ENCODE measurements around the gene LRFN3. TPM values are rescaled to one million over a fixed set of nuclear protein-coding genes. Genes with fewer than 3 reads are reported as not detected.

The LRFN3 gene
- total RNA-seq, 2 donors from 2014 or later, result 4.6 to 10.6 TPM

DNA sequence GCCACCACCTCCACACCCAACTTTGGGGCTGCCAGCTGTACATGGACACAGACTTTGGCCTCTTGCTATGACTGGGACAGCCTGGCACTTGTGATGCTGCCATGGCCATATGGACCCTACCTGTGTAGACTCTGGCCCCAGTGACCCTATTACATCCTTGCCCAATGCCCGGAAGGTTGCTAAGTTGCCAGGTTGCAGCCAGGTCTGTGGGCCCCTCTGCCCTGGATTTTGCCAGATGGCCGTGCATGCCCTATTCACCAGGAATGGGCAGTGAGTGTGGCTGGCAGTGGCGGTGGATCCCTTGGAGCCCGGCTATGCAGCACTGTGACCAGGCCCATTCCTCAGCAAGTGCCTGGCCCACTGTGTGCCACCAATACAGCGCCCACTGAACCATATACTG is 49.9 kb downstream of the LRFN3 start:
- H3K36me3 Mint-ChIP-seq, result no peaks in the 10 kb centered on the region
- DNase-seq (ENCODE audit: low spot score) (no peak), ATAC-seq (no peak)
- H3K27me3 Mint-ChIP-seq, result peaks cover 30 to 36% of the 10 kb centered on the region in 2 donors
- H3K4me1 Mint-ChIP-seq (ENCODE audit: low read depth in 2 of 2), result peaks cover 0 to 3% of the 10 kb centered on the region in 2 donors
- no peak overlapping the region for H3K27ac Mint-ChIP-seq
- no peaks in the 10 kb centered on the region for H3K9me3 Mint-ChIP-seq
- peak overlapping the region; percentile 68 for H3K4me3 Mint-ChIP-seq

DNA sequence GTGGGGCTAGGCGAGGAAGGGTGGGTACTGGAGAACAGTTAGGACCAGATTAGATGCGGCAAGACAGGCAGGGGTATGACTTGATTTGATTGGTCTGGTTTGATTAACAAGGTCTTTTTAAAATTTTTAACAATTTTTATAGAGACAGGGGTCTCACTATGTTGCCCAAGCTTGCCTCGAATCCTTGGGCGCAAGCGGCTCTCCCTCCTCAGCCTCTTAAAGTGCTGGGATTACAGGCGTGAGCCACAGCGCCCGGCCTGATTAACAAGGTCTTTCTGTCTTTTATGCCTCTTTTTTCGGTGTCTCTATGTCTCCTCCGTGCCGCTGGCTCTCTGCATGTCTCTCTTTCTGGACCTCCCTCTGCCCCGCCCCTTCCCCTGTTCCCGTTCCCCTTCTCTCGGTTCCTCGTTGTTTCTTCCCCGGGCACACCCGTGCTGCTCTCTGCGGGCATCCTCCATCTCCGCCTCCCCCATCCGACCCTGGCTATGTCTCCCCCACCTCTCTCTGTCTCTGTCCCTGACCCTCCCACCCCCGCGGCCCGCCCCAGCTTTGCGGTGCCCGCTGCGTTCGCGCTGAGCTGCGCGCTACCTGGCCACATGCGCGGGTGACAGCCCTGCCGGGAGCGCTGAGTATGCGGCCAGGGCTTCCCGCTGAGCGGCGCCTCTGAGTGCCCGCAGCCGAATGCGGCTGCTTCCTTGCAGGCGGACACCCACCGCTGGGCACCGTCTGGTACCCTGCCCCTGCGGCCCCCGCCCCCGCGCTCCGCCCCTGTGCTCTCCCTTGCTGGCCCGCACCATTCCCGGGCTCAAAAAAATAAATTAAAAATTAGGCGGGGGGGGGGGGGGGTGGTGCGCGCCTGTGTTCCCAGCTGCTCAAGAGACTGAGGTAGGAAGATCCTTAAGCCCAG is 50.7 kb downstream of the LRFN3 start:
- ATAC-seq (peak; percentile 37 to 46), DNase-seq (ENCODE audit: low spot score) (no peak)

GRCh38 chr19:35987571-35987896 is 51.4 kb downstream of the LRFN3 start:
- Mint-ChIP-seq H3K27me3 (peaks cover 30 to 32% of the 10 kb centered on the region in 2 donors), H3K36me3 (no peaks in the 10 kb centered on the region), H3K27ac (no peak overlapping the region), H3K4me1 (ENCODE audit: low read depth in 2 of 2) (peaks cover 0 to 3% of the 10 kb centered on the region in 2 donors), H3K9me3 (no peaks in the 10 kb centered on the region), H3K4me3 (no peak overlapping the region)
- no peak for DNase-seq (ENCODE audit: low spot score)
- no peak for ATAC-seq

More for the DNA sequence above, 50.7 kb downstream of the LRFN3 start:
- peaks cover 30 to 32% of the 10 kb centered on the region in 2 donors for H3K27me3 Mint-ChIP-seq
- H3K27ac Mint-ChIP-seq, result no peak overlapping the region
- no peaks in the 10 kb centered on the region for H3K9me3 Mint-ChIP-seq
- peaks cover 0 to 3% of the 10 kb centered on the region in 2 donors for H3K4me1 Mint-ChIP-seq (ENCODE audit: low read depth in 2 of 2)
- no peaks in the 10 kb centered on the region for H3K36me3 Mint-ChIP-seq
- H3K4me3 Mint-ChIP-seq, result peak overlapping the region; percentile 68

GRCh38 chr19:35988824-35989223 is 52.6 kb downstream of the LRFN3 start:
- H3K9me3 Mint-ChIP-seq, result no peaks in the 10 kb centered on the region
- ATAC-seq, result no peak
- no peak overlapping the region for H3K4me3 Mint-ChIP-seq
- no peak for DNase-seq (ENCODE audit: low spot score)
- no peak overlapping the region for H3K27ac Mint-ChIP-seq
- no peaks in the 10 kb centered on the region for H3K36me3 Mint-ChIP-seq
- H3K27me3 Mint-ChIP-seq, result peaks cover 30 to 31% of the 10 kb centered on the region in 2 donors
- H3K4me1 Mint-ChIP-seq (ENCODE audit: low read depth in 2 of 2), result peaks cover 0 to 7% of the 10 kb centered on the region in 2 donors

DNA sequence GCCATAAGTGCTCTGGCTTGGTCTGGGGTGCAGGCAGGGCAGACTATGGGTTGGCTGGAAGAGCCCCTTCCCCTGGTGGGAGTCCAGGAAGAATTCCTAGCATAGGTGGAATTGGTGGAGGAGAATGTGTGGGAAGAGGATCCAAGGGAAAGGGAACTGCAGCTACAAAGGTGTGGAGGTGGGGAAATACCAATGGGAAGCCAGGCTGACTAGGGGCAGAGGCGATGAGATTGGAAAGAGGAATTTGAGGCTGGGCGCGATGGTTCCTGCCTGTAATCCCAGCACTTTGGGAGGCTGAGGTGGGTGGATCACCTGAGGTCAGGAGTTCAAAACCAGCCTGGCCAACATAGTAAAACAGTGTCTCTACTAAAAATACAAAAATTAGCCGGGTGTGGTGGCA is 54.0 kb downstream of the LRFN3 start:
- Mint-ChIP-seq H3K4me1 (ENCODE audit: low read depth in 2 of 2) (peaks cover 5 to 14% of the 10 kb centered on the region in 2 donors), H3K4me3 (no peak overlapping the region), H3K9me3 (no peaks in the 10 kb centered on the region), H3K36me3 (no peaks in the 10 kb centered on the region), H3K27me3 (peaks cover 18 to 20% of the 10 kb centered on the region in 2 donors), H3K27ac (peak overlapping the region in 1 of 2 donors; percentile 68)
- DNase-seq (ENCODE audit: low spot score) (no peak), ATAC-seq (no peak)

- H3K4me3 Mint-ChIP-seq, result no peak overlapping the region
- H3K27ac Mint-ChIP-seq, result peak overlapping the region in 1 of 2 donors; percentile 68
- peaks cover 9 to 11% of the 10 kb centered on the region in 2 donors for H3K27me3 Mint-ChIP-seq
- ATAC-seq (no peak), DNase-seq (ENCODE audit: low spot score) (no peak)
- peaks cover 9 to 18% of the 10 kb centered on the region in 2 donors for H3K4me1 Mint-ChIP-seq (ENCODE audit: low read depth in 2 of 2)
- no peaks in the 10 kb centered on the region for H3K9me3 Mint-ChIP-seq
- no peaks in the 10 kb centered on the region for H3K36me3 Mint-ChIP-seq
Measured at GRCh38 chr19:35990771-35991730, 54.9 kb downstream of the LRFN3 start.

- no peak overlapping the region for H3K4me3 Mint-ChIP-seq
- no peaks in the 10 kb centered on the region for H3K9me3 Mint-ChIP-seq
- peaks cover 17 to 23% of the 10 kb centered on the region in 2 donors for H3K4me1 Mint-ChIP-seq (ENCODE audit: low read depth in 2 of 2)
- H3K36me3 Mint-ChIP-seq, result no peaks in the 10 kb centered on the region
- no peak for DNase-seq (ENCODE audit: low spot score)
- peaks cover under 1 to 6% of the 10 kb centered on the region in 2 donors for H3K27me3 Mint-ChIP-seq
- ATAC-seq, result no peak
- no peak overlapping the region for H3K27ac Mint-ChIP-seq
Measured at GRCh38 chr19:35991731-35992450, 55.7 kb downstream of the LRFN3 start.

DNA sequence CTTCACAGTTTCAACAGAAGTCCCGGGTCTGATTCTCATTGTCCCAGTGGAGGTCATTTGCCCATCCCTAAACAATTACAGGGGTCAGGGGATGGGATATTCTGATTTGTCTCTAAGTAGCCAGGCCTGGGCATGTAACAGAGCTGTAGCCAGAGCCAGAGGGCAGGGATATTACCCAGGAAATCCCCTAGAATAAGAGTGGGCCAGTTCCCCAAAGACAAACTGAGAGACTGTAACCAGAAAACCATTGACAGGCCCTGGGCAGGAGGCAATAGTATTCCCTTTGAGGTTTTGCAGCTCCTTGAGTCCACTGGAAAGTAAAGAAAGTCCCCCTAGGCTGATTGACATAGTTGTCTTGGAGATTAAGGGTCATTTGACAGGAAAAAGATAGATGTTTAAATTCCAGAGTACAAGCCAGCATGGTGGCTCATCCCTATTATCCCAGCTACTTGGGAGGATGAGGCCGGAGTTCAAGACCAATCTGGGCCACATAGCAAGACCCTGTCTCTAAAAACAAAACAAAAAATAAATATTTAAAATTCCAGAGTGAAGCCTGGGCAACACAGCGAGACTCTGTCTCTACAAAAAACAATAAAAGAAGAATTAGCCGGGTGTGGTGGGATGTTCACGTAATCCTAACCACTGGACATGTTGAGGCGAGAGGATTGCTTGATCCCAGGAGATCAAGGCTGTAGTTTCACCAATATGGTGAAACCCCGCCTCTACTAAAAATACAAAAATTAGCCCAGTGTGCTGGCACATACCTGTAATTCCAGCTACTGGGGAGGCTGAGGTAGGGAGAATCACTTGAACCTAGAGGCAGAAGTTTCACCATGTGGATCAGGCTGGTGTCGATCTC is 57.0 kb downstream of the LRFN3 start:
- Mint-ChIP-seq H3K9me3 (no peaks in the 10 kb centered on the region), H3K27me3 (peaks cover 0 to 5% of the 10 kb centered on the region in 2 donors), H3K4me3 (no peak overlapping the region), H3K4me1 (ENCODE audit: low read depth in 2 of 2) (peaks cover 17 to 28% of the 10 kb centered on the region in 2 donors), H3K27ac (no peak overlapping the region), H3K36me3 (no peaks in the 10 kb centered on the region)
- ATAC-seq, result no peak
- no peak for DNase-seq (ENCODE audit: low spot score)

DNA sequence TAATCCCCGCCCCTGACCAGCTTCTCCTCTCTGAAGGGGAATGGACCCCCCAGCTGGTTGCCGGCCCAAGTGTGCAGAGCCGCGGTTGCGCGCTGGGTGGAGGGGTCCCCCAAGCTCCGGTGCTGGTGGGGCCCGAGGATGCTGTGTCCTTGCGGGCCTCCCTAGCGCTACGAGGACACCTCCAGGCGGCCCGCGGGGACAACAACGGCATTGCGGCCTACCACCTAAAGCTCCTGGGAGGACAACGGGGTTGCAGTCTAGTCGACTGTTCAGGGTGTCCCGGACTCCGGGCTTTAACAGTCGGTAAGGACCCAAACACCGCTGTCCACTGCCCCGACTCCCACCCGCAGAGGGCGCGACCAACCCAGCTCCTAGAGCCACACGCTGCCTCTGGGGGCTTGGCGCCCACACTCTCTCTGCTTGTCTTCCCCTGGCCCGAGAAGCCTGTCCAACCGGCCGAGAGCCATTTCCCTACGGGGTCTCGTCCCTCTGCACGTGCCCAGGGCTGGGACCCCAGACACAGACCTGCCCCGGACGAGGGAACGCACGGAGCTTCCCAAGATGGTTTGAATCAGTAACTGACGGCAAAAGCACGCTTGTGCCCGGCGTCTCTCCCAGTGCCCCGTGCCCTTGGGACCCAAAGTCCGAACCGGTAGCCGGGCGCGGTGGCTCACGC is 57.9 kb downstream of the LRFN3 start:
- DNase-seq (ENCODE audit: low spot score) (no peak), ATAC-seq (no peak)
- Mint-ChIP-seq H3K4me3 (peak overlapping the region; percentile 96), H3K27ac (peak overlapping the region in 1 of 2 donors; percentile 93), H3K9me3 (no peaks in the 10 kb centered on the region), H3K27me3 (peaks cover 0 to 3% of the 10 kb centered on the region in 2 donors), H3K36me3 (no peaks in the 10 kb centered on the region), H3K4me1 (ENCODE audit: low read depth in 2 of 2) (peaks cover 17 to 28% of the 10 kb centered on the region in 2 donors)

Other genes with a start within 250 kb of the LRFN3 start
- gene ZBTB32, start 231.8 kb upstream of the LRFN3 start, total RNA-seq, result 100 to 1,000 TPM; 191 to 295 TPM
- 100 to 1,000 TPM in 1 of 2 donors, 10 to 100 TPM in 1; 80.1 to 137 TPM for gene KMT2B, start 218.4 kb upstream of the LRFN3 start, total RNA-seq
- 100 to 1,000 TPM in 1 of 2 donors, 10 to 100 TPM in 1; 80.4 to 193 TPM for gene IGFLR1, start 193.9 kb upstream of the LRFN3 start, total RNA-seq
- gene U2AF1L4, start 191.0 kb upstream of the LRFN3 start, total RNA-seq, result 10 to 100 TPM; 17.0 to 19.1 TPM
- gene PSENEN, start 190.7 kb upstream of the LRFN3 start, total RNA-seq, result 10 to 100 TPM; 66.4 to 84.2 TPM
- gene LIN37, start 187.8 kb upstream of the LRFN3 start, total RNA-seq, result 10 to 100 TPM in 1 of 2 donors, 1 to 10 TPM in 1; 9.6 to 24.7 TPM
- gene HSPB6, start 179.3 kb upstream of the LRFN3 start, total RNA-seq, result not detected
- 10 to 100 TPM; 36.2 to 53.8 TPM for gene PROSER3, start 178.2 kb upstream of the LRFN3 start, total RNA-seq
- gene ARHGAP33, start 160.8 kb upstream of the LRFN3 start, total RNA-seq, result 10 to 100 TPM; 31.5 to 45.0 TPM
- gene PRODH2, start 123.5 kb upstream of the LRFN3 start, total RNA-seq, result not detected
- not detected for gene NPHS1, start 83.9 kb upstream of the LRFN3 start, total RNA-seq
- gene KIRREL2, start 79.5 kb upstream of the LRFN3 start, total RNA-seq, result 1 to 10 TPM; 1.3 to 2.2 TPM
- gene APLP1, start 67.8 kb upstream of the LRFN3 start, total RNA-seq, result 1 to 10 TPM; 1.9 TPM
- gene NFKBID, start 35.8 kb upstream of the LRFN3 start, total RNA-seq, result 10 to 100 TPM; 54.4 to 68.7 TPM
- gene HCST, start 33.8 kb upstream of the LRFN3 start, total RNA-seq, result 100 to 1,000 TPM; 154 to 228 TPM
- 100 to 1,000 TPM in 1 of 2 donors, 10 to 100 TPM in 1; 65.3 to 235 TPM for gene TYROBP, start 28.1 kb upstream of the LRFN3 start, total RNA-seq
- 10 to 100 TPM; 17.6 to 21.4 TPM for gene SDHAF1, start 58.8 kb downstream of the LRFN3 start, total RNA-seq
- gene SYNE4, start 72.4 kb downstream of the LRFN3 start, total RNA-seq, result 1 to 10 TPM; 3.0 to 4.5 TPM
- gene ALKBH6, start 77.8 kb downstream of the LRFN3 start, total RNA-seq, result 10 to 100 TPM; 64.5 to 68.1 TPM
- gene CLIP3, start 96.5 kb downstream of the LRFN3 start, total RNA-seq, result under 1 TPM; 0.76 to 0.78 TPM
- gene THAP8, start 117.9 kb downstream of the LRFN3 start, total RNA-seq, result 1 to 10 TPM in 1 of 2 donors, under 1 TPM in 1; 0.47 to 1.7 TPM
- gene WDR62, start 118.5 kb downstream of the LRFN3 start, total RNA-seq, result 10 to 100 TPM; 15.0 to 57.1 TPM
- gene OVOL3, start 174.8 kb downstream of the LRFN3 start, total RNA-seq, result not detected
- 10 to 100 TPM; 40.7 to 42.4 TPM for gene POLR2I, start 178.5 kb downstream of the LRFN3 start, total RNA-seq
- 100 to 1,000 TPM; 130 to 141 TPM for gene TBCB, start 179.1 kb downstream of the LRFN3 start, total RNA-seq
- gene CAPNS1, start 203.7 kb downstream of the LRFN3 start, total RNA-seq, result 100 to 1,000 TPM; 175 to 437 TPM
- gene COX7A1, start 216.1 kb downstream of the LRFN3 start, total RNA-seq, result not detected